Retina (tissue), 1 donor: ENCODE data around the gene ZSCAN22.
"Not testable (repeated sequence)": the region's sequence is repeated elsewhere in the genome, so short reads cannot be mapped to it uniquely, and the experiment has no call there.

ENCODE experiments used
- DNase-seq: peaks from one replicate; pipeline ENCODE4 v3.0.0-alpha.2; 2016

ZSCAN22 gene

DNA sequence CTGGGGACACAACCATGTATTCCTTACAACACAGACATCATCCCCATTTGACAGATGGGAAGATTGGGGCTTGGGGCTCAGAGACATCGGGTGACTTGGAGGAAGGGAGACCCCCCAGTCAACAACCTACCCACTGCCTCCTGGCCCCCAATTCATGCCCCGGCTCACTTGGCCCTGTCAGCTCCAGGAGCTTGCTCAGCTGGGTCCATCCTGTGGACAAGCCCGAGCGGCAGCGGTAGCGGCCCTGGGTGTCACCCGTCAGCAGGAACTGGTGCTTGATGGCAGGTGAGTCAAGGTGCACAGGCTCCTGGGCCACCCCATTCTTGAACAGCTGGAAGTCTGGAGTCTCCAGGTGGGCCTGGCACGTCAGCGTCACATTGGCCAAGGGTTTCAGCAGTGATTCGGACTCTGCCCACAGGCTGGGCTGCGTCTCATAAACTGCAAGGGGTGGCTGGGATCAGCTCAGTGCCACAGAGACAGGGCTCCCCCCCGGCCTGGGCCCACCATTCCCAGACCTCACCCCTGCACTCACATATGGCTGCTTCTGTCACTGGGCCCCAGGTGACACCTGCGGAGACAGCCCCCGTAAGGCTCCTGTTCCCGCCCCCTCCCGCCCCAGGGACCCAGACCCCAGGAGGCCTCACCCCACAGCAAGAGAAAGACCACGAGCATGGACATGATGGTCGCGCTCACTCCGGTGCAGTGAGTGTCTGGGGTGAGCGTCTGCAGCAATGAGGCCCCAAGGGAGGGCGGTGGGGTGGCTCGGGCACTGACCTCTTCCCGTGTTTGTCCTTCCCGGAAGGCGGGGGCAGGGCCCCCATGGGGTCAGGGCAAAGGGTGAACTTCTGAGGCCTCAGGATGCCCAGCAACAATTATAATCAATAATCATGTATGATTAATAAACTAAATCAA is 26.2 kb downstream of the ZSCAN22 start, which contains the start of gene A1BG:
Gene A1BG (minus strand): TSS at position 733 of the 912 bp plus-strand sequence. CDS start 55 bp downstream, at position 678.
- DNase-seq, result no peak

DNA sequence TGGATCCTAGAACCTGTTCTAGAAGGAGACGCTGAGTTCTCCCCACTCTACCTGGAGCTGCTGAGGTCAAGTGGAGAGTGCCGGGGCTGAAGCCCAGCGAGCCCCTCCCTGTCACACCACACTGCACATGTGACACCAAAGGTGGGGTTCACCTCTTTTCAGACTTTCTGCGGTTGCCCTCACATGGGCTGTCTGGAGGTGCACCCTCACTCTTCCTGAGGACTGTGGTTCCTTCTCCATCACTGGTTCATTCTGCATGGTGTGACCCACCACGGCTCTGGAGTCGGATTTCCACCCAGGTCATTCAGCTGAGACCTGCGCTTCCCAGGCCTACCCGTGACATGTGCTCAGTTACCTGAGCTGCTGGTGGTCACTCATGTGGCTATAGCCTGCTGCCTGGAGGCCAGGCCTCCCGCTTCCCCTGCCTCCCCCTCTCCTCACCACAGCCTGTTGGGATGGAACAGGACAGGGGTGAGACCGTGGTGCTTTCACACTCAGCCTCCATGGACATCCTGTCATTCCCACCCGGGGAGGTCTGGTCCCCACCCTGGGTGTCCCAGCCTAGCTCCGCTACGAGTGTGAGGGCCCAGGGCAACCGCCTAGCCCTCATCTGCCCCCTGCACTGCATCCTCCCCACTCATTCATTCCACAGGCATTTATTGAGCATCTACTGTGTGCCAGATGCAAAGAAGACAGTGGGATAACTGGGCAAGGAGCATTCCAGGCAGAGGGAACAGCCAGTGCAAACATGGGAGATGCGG is 27.1 kb downstream of the ZSCAN22 start:
- no peak for DNase-seq

- DNase-seq, result no peak
Observed at GRCh38 chr19:58354478-58355030, 27.8 kb downstream of the ZSCAN22 start.

GRCh38 chr19:58355215-58355796 is 28.5 kb downstream of the ZSCAN22 start:
- DNase-seq, result no peak

DNA sequence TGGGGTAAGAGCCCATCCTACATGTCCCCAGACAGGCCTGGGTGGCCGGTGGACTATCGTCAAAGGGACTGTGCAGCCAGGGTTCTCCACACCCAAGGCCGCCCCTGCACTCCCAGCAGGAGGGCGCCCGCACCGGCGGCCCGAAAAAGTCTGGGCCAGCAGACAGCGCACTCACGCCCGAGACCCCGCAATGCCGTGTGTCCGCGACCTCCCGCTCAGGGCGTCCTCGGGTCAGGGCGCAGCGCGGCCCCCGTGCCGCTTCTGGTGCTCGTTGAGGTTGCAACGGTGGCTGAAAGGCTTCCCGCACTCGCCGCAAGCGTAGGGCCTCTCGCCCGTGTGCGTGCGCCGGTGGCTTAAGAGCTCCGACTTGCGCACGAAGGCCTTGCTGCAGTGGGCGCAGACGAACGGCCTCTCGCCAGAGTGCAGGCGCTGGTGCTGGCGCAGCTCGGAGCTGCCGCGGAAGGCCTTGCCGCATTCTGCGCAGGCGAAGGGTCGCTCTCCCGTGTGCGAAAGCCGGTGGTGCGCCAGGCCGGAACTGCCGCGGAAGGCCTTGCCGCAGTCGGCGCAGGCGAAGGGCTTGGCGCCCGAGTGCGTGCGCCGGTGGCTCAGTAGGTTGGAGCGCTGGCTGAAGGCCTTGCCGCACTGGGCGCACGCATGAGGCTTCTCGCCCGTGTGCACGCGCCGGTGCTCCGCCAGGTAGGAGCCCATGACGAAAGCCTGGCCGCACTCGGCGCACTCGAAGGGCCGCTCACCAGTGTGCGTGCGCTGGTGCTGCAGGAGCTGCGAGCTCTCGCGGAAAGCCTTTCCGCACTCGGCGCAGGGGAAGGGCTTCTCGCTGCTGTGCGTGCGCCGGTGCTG is 29.3 kb downstream of the ZSCAN22 start:
- peak; percentile 62 for DNase-seq

- DNase-seq, result peak; percentile 52
Observed at GRCh38 chr19:58356766-58357480, 30.1 kb downstream of the ZSCAN22 start.

DNA sequence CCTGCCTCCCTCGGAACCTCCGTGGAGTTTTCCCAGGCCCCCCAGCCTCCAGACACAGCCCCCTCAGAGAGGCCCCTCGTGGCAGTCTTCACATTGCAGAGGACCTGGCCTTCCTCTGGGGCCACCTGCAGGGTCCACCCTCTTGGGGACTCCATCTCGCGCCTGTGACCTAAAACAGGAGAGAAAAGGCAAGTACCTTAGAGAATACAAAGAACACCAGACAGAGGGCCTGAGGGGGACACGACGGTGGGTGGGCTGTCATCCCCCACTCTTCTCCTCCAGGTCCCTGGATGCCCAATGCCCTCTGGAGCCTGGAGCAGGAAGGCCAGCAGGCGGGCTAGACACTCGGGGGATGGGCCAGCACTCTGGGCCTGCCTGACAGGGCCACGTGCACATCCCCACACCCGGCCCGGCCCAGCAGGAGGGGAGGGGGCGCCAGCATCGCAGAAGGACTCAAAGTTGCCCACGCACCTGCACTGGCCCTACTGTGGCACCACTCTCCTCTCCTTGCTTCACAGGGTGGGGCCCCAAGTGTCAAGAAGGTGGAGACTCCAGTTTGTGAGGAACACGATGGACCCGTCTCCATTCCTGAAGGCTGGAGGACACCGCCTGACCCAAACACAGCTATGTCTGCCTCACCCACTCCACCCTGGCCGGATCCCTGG is 30.8 kb downstream of the ZSCAN22 start:
- DNase-seq, result no peak

DNA sequence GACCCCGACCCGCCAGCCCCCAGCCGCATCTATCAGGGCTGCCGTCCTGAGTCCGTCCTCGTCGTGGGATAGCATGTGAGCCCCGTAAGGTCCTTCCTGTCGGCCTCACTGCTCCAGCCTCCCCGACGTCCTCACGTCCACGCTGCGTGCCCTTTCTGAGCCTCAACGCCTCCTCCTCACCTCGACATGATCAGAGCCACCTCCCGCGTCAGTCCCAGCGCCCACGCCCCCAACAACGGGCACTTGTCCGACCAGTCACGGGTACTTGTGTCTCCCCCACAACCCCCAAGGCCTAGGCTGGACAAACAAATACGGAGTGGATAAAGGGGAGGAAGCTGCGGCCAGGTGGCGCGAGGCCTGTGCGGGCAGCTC is 35.1 kb downstream of the ZSCAN22 start:
- no peak for DNase-seq

- DNase-seq, result peak; percentile 100
Observed at GRCh38 chr19:58362272-58362994, 35.6 kb downstream of the ZSCAN22 start, which contains the start of gene ZNF497. Gene ZNF497, minus strand, starts transcription at chr19:58362751. Its CDS starts 5,116 bp downstream, at chr19:58357635.

- no peak for DNase-seq
Observed at GRCh38 chr19:58364146-58364545, 37.4 kb downstream of the ZSCAN22 start.

DNA sequence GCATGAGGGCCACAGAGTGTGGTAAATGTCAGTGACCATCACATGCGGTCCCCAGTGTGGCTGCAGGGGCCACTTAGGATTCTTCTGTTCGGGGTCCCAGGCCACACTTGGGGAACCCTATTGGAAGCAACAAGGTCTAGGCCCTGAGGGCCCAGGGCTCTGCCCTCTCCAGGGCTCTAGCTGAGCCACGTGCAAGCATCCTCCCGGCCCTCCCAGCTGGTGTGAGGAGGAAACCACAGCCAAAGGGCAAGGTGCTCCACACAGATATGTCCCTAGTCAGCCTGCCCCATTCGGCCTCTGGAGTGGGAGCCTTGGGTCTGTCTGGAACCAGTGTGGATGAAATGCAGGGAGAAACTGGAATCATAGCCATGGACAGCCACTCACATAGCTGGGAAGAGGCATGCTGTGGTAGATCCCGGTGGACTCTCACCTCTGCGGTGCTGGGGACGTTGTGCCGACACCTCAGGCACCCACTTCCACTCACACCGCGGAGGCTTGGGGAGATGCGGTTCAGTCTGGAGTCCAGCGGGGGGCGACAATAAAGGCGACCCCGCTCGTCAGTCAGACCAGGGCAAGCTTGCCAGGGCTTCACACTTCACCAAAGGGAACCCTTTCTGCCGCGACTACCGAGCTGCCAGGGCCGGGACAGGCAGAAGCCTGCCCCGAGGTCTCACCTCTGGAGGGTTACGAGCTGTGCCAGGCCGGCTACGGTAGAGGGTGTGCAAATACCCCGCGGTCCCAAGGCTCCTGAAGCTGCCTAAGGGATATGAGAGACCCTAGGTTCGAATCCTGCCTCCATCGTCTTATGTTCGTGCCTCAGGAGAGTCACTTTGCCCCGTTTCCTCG is 40.0 kb downstream of the ZSCAN22 start:
- DNase-seq, result no peak

DNA sequence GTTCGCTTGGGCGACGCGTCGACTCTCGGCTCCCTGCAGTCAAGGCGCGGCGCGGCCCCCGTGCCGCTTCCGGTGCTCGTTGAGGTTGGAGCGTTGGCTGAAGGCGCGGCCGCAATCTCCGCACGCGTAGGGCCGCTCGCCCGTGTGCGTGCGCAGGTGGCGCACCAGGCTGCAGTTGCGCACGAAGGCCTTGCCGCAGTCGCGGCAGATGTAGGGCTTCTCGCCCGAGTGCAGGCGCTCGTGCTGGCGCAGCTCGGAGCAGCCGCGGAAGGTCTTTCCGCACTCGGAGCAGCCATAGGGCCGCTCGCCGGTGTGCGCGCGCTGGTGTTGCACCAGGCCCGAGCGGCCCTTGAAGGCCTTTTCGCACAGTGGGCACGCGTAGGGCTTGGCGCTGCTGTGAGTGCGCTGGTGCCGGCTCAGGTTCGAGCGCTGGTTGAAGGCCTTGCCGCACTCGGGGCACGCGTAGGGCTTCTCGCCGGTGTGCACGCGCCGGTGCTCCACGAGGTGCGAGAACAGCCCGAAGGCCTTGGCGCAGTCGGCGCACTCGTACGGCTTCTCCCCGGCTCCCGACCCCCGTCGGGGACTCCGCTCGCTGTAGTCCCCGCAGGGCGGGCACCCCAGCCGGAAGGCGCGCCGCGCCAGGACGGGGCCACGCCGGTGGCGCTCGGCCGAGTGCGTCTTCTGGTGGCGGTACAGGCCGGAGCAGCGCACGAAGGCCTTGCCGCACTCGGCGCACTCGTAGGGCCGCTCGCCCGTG is 41.1 kb downstream of the ZSCAN22 start:
- no peak for DNase-seq

DNA sequence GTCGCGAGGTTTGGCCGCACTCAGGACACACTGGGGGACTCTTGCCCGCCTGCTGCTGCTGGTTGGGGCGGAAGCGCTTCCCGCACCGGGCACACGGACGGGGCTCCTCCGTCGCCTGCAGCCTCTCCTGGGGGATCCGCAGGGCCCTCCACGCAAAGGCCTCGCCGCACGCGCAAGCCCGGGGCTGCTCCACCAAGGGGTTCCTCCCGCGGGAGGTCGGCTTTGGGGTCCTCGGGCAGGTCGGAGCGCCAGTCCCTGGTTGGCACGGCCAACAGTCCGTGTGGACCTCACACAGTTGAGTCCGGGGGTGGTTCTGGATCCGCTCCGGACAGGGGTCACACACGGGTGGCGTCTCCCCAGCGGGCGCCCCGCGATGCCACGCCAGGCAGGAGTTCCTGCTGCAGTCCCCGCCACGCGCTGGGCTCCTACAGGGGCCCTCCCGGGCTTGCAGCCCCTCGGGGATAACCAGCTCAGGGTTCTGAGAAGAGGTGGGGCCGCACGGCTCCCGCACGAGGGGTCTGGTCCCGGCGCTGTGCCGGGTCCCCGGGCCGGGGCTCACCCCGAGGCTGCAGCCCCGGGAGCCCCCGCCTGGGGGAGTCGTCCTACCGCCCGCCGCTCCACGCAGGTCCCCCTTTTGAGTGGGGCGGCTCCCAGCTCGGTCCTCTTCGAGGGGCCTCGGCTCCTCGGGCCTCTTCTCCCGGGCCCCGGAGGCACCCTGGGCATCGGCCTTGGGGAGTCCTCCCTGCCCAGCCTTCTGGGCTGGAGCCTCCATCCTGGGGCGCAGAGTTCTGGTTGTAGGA is 42.0 kb downstream of the ZSCAN22 start:
- DNase-seq, result no peak

DNA sequence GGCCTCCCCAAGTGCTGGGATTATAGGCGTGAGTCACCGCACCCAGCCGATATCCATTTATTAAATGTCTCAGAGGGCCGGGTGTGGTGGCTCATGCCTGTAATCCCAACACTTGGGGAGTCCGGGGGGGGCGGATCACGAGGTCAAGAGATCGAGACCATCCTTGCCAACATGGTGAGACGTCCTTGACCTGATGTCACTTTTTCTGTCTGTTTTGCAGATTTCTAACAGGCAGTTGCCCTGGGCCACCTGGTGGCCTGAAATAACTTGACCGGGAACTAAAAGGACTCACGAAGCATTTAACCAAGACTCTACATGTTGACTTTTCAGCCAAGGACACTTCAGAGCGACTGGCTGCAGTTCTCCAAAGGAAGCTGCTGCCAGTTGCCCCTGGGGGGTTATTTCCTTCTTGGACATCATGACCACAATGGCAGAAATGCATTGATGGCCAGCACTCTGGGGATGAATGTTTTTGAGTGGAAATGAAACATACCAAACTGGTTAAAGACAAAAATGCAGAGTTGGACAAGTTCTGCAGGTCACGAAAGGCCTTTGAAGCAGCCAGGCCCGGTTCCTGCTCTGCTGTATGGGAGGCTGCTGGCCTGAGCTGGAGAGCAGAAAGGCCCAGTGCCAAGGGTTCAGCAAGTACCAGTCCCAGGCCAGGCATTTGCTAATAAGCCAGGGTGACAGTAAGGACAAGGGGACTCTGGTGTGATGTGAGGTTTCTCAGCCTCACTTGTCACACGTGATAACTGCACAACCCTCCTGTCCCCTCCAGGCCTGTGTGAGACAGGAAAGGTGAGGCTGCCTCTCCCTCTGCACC is 45.7 kb downstream of the ZSCAN22 start:
- no peak for DNase-seq

GRCh38 chr19:58374200-58374599 is 47.4 kb downstream of the ZSCAN22 start:
- DNase-seq, result no peak

DNA sequence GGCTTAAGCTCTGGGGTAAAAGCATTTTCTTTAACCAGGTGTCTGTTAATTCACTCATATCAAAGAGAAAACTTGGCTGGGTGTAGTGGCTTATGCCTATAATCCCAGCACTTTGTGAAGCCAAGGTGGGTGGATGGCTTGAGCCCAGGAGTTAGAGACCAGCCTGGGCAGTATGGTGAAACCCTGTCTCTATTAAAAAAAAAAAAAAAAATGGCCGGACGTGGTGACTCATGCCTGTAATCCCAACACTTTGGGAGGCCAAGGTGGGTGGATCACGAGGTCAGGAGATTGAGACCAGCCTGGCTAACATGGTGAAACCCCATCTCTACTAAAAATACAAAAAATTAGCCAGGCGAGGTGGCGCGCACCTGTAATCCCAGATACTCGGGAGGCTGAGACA is 49.9 kb downstream of the ZSCAN22 start:
- not testable (repeated sequence) for DNase-seq

DNA sequence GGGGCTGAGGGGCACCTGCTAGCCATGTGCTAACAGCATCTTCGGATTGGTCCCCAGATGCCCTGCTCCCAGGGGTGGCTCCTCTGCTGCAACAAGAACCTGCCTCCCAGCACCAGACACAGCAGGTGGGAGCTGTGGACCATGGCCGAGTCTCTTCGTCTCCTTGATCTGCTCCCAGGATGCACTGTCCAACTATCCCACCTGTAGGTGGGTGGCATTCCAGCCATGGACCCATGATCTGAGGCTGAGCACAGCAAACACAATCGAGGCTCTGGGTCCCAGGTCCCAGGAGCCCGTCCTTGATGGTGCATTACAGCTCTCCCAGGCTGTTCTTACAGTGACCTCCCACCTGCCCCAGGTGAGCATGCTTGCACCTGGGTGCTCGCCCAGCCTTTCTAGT is 52.5 kb downstream of the ZSCAN22 start:
- no peak for DNase-seq
